Neuronal stem cell (in vitro differentiated cells): Measurements from ENCODE around the gene PROKR1.

Source experiments
- DNase-seq: peaks from one replicate; pipeline ENCODE4 v3.0.0-alpha.2; 2013; ENCODE audit warnings: low spot score
- H2AFZ ChIP-seq: one replicate; pipeline ENCODE4 v1.6.1; 2013; ENCODE audit warnings: mild to moderate bottlenecking, low read length, inconsistent platforms
- H2AK5ac ChIP-seq: 2 replicates; pipeline ENCODE4 v1.6.1; 2013; ENCODE audit warnings: low read depth, mild to moderate bottlenecking, inconsistent platforms, low read length, moderate library complexity, mixed read lengths
- H2BK120ac ChIP-seq: 2 replicates; pipeline ENCODE4 v1.6.1; 2013; ENCODE audit warnings: low read depth, mild to moderate bottlenecking, inconsistent platforms, low read length, moderate library complexity, mixed read lengths
- H2BK12ac ChIP-seq: one replicate; pipeline ENCODE4 v1.6.1; 2013; ENCODE audit warnings: low read length, inconsistent platforms
- H2BK15ac ChIP-seq: 2 replicates; pipeline ENCODE4 v1.6.1; 2013; ENCODE audit warnings: mild to moderate bottlenecking, low read length, inconsistent platforms, mixed read lengths
- H2BK5ac ChIP-seq: one replicate; pipeline ENCODE4 v1.6.1; 2013; ENCODE audit warnings: inconsistent platforms, mild to moderate bottlenecking, low read length, moderate library complexity
- H3K14ac ChIP-seq: one replicate; pipeline ENCODE4 v1.6.1; 2013; ENCODE audit warnings: low read length, inconsistent platforms
- H3K18ac ChIP-seq: 2 replicates; pipeline ENCODE4 v1.6.1; 2013; ENCODE audit warnings: low read length, inconsistent platforms
- H3K23ac ChIP-seq: 2 replicates; pipeline ENCODE4 v1.6.1; 2013; ENCODE audit warnings: low read depth, mild to moderate bottlenecking, mixed read lengths, low read length, inconsistent platforms; ENCODE audit not compliant: poor library complexity
- H3K27ac ChIP-seq: replicated peaks from 3 replicates; pipeline ENCODE4 v1.5.1; 2013; ENCODE audit warnings: low read length, inconsistent platforms
- H3K27me3 ChIP-seq, 3 experiments: 2 replicates each; pipeline ENCODE4 v1.6.1; 2013; ENCODE audit warnings: low read length in 3 of 3, mild to moderate bottlenecking in 2 of 3, inconsistent platforms in 1 of 3, low read depth in 1 of 3, mixed read lengths in 1 of 3, moderate library complexity in 1 of 3; ENCODE audit not compliant: control insufficient read depth in 3 of 3, insufficient read depth in 3 of 3
- H3K36me3 ChIP-seq, 2 donors: replicated peaks in 1 of 2; 2 replicates each; pipeline ENCODE4 v1.6.1; 2013; ENCODE audit warnings: low read length in 2 of 2; ENCODE audit not compliant: control insufficient read depth in 2 of 2, insufficient read depth in 2 of 2
- H3K4ac ChIP-seq: 2 replicates; pipeline ENCODE4 v1.6.1; 2013; ENCODE audit warnings: inconsistent platforms, mild to moderate bottlenecking, low read length, moderate library complexity
- H3K4me1 ChIP-seq, 2 donors: 1 replicate in 1 of 2; 2 replicates in 1 of 2; pipeline ENCODE4 v1.6.1; 2013; ENCODE audit warnings: low read length in 2 of 2, low read depth in 1 of 2; ENCODE audit not compliant: control insufficient read depth in 2 of 2, insufficient read depth in 1 of 2
- H3K4me2 ChIP-seq: one replicate; pipeline ENCODE4 v1.6.1; 2013; ENCODE audit warnings: mild to moderate bottlenecking, low read length, inconsistent platforms; ENCODE audit not compliant: insufficient read depth, poor library complexity, severe bottlenecking
- H3K4me3 ChIP-seq, 2 donors: 2 replicates each; pipeline ENCODE4 v1.5.1; 2013; ENCODE audit warnings: low read length in 2 of 2, mild to moderate bottlenecking in 2 of 2, inconsistent platforms in 1 of 2, moderate library complexity in 1 of 2
- H3K79me1 ChIP-seq: one replicate; pipeline ENCODE4 v1.6.1; 2013; ENCODE audit warnings: low read depth, mild to moderate bottlenecking, inconsistent platforms, low read length, moderate library complexity
- H3K9ac ChIP-seq: one replicate; pipeline ENCODE4 v1.6.1; 2013; ENCODE audit warnings: mild to moderate bottlenecking, low read depth, low read length, inconsistent platforms; ENCODE audit not compliant: poor library complexity
- H3K9me3 ChIP-seq, 2 donors: replicated peaks in 1 of 2; 2 replicates each; pipeline versions ENCODE3 to v1.6.1; 2013; ENCODE audit warnings: low read length in 2 of 2, mild to moderate bottlenecking in 2 of 2, inconsistent platforms in 1 of 2, low read depth in 1 of 2, mixed read lengths in 1 of 2, moderate library complexity in 1 of 2; ENCODE audit not compliant: control insufficient read depth in 2 of 2, insufficient read depth in 1 of 2
- H4K8ac ChIP-seq: one replicate; pipeline ENCODE4 v1.6.1; 2013; ENCODE audit warnings: low read depth, mild to moderate bottlenecking, inconsistent platforms, low read length, moderate library complexity
- H4K91ac ChIP-seq: one replicate; pipeline ENCODE4 v1.6.1; 2013; ENCODE audit warnings: low read length, low read depth, mild to moderate bottlenecking, inconsistent platforms; ENCODE audit not compliant: poor library complexity
- WGBS, 2 donors: extraction: QIAGEN DNeasy Blood & Tissue Kit; methylation state at CpG; one replicate each; pipeline ENCODE4 v1.1.7; 2013; ENCODE audit warnings: missing lambda C conversion rate in 2 of 2, mixed read lengths in 1 of 2; ENCODE audit not compliant: insufficient read length in 2 of 2, insufficient replicate concordance in 1 of 2; ENCODE audit errors: extremely low coverage in 2 of 2; 5-methylcytosine and 5-hydroxymethylcytosine counted together

PROKR1 gene

DNA sequence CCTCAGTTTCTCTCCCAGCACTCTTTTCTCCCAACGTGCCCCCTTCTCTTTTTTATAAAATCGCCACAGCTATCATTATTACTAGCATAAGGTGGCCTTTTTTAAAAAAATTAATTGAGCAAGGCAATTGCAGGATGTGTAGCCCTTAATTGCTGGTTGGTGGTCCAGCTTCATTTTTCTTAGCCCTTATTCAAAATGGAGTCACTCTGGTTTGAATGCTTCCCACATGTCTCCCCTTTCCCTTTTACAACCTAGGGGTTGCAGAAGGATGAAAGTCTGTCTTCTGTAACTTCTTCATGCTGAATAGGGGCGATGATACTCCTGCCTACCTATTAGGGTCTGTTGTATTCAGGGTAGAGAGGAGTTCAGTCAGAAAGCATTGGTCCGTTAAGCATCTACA lies 36.6 kb upstream of the PROKR1 start:
- Histone ChIP-seq H3K18ac (no peak overlapping the region), H3K4me2 (no peak overlapping the region), H3K27ac (no peak overlapping the region), H3K36me3 (no peaks in the 10 kb centered on the region), H3K9ac (no peak overlapping the region), H3K4me3 (no peak overlapping the region), H2BK5ac (no peak overlapping the region), H3K14ac (no peak overlapping the region), H3K4me1 (no peaks in the 10 kb centered on the region), H2AFZ (no peak overlapping the region), H2BK15ac (no peak overlapping the region), H3K23ac (no peak overlapping the region), H2BK120ac (no peak overlapping the region), H4K91ac (no peak overlapping the region), H4K8ac (no peak overlapping the region), H2BK12ac (no peak overlapping the region), H2AK5ac (no peak overlapping the region), H3K4ac (no peak overlapping the region), H3K79me1 (no peaks in the 10 kb centered on the region), H3K9me3 (peaks cover 0 to 4% of the 10 kb centered on the region in 2 donors), H3K27me3 (no peaks in the 10 kb centered on the region)
- DNase-seq, result no peak
- WGBS, 2 donors, result no CpG with 5 or more reads among the region's 4 CpGs

DNA sequence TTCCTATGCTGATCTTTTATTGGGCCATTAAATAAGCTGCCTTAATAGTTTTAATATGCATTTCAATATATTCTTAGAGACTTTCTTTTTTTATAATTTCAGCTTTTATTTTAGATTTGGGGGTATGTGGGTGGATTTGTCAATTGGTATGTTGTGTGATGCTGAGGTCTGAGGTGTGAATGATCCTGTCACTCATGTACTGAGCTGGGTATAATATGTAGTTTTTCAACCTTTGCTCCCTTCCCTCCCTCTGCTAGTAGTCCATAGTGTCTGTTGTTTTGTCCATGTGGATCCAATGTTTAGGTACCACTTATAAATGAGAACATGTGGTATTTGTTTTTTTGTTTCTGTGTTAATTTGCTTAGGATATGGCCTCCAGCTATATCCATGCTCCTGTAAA lies 35.5 kb upstream of the PROKR1 start:
- DNase-seq, result no peak
- no peak overlapping the region for H3K18ac ChIP-seq

DNA sequence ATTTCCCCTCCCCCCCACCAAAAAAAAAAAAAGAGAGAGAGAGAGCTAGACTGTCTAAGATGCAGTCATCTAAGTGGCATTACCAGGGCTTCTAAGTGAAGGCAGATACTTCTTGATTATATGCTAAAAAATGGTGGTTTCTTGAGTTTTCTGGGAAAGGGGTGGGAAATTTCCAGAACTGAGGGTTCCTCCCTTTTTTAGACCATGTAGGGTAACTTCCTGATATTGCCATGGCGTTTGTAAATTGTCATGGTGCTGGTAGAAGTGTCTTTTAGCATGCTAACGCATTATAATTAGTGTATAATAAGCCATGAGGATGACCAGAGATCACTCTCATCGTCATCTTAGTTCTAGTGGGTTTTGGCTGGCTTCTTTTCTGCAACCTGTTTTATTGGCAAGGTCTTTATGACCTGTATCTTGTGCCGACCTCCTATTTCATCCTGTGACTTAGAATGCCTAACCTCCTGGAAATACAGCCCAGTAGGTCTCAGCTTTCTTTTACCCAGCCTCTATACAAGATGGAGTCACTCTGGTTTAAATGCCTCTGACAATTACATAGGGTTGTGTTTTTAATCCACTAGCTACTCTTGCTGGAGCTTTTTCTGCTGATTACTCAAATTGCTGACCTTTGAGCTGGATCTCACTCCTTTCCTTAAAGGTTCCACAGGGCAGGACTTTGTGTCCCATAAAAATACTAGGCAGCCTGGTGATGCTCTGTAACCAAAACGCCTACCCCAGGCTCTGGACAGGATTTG lies 30.4 kb upstream of the PROKR1 start:
- Histone ChIP-seq H3K4me1 (no peaks in the 10 kb centered on the region), H3K23ac (no peak overlapping the region), H3K4me3 (no peak overlapping the region), H2AK5ac (no peak overlapping the region), H3K4ac (no peak overlapping the region), H2BK12ac (no peak overlapping the region), H3K9ac (no peak overlapping the region), H3K27me3 (no peaks in the 10 kb centered on the region), H2AFZ (no peak overlapping the region), H4K8ac (no peak overlapping the region), H3K18ac (no peak overlapping the region), H3K79me1 (no peaks in the 10 kb centered on the region), H2BK120ac (no peak overlapping the region), H3K36me3 (no peaks in the 10 kb centered on the region), H3K4me2 (no peak overlapping the region), H2BK15ac (no peak overlapping the region), H3K27ac (no peak overlapping the region), H2BK5ac (no peak overlapping the region), H4K91ac (no peak overlapping the region), H3K9me3 (peaks cover 0 to 4% of the 10 kb centered on the region in 2 donors), H3K14ac (no peak overlapping the region)
- no peak for DNase-seq
- no CpG with 5 or more reads among the region's 5 CpGs for WGBS, 2 donors

More for the DNA sequence above, 35.5 kb upstream of the PROKR1 start:
- Histone ChIP-seq H3K36me3 (no peaks in the 10 kb centered on the region), H3K79me1 (no peaks in the 10 kb centered on the region), H4K8ac (no peak overlapping the region), H3K4me2 (no peak overlapping the region), H3K14ac (no peak overlapping the region), H3K9me3 (peaks cover 0 to 4% of the 10 kb centered on the region in 2 donors), H3K4ac (no peak overlapping the region), H3K27me3 (no peaks in the 10 kb centered on the region), H2BK120ac (no peak overlapping the region), H2AK5ac (no peak overlapping the region), H2BK5ac (no peak overlapping the region), H3K4me3 (no peak overlapping the region), H2BK12ac (no peak overlapping the region), H3K4me1 (no peaks in the 10 kb centered on the region), H3K9ac (no peak overlapping the region), H2BK15ac (no peak overlapping the region), H2AFZ (no peak overlapping the region), H4K91ac (no peak overlapping the region), H3K27ac (no peak overlapping the region), H3K23ac (no peak overlapping the region)

DNA sequence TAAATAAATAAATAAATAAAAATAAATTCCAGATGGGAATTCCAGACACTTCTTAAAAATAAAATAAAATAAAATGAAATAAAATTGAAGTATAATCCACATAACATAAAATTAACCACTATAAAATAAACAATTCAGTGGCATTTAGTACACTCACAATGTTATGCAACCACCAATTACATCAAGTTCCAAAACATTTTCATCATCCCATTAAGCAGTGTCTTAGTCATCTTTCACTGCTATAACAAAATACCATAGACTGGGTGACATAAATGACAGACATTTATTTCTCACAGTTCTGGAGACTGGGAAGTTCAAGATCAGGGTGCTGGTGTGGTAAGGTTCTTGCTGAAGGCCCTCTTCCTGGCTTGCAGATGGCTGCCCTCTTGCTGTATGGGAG lies 22.6 kb upstream of the PROKR1 start:
- Histone ChIP-seq H2AK5ac (no peak overlapping the region), H3K4ac (no peak overlapping the region), H3K27me3 (no peaks in the 10 kb centered on the region), H3K9me3 (no peaks in the 10 kb centered on the region), H3K4me3 (no peak overlapping the region), H3K23ac (no peak overlapping the region), H3K14ac (no peak overlapping the region), H3K79me1 (no peaks in the 10 kb centered on the region), H4K91ac (no peak overlapping the region), H3K9ac (no peak overlapping the region), H3K36me3 (no peaks in the 10 kb centered on the region), H2BK12ac (no peak overlapping the region), H4K8ac (no peak overlapping the region), H3K4me1 (no peaks in the 10 kb centered on the region), H2AFZ (no peak overlapping the region), H2BK5ac (no peak overlapping the region), H2BK120ac (no peak overlapping the region), H3K27ac (no peak overlapping the region), H3K4me2 (no peak overlapping the region), H2BK15ac (no peak overlapping the region), H3K18ac (no peak overlapping the region)
- no peak for DNase-seq
